SK-N-SH (cell line): ENCODE data around the gene CCT6A. TPM values are rescaled to one million over a fixed set of nuclear protein-coding genes. Genes with fewer than 3 reads are reported as not detected.

Experiments used
- CTCF ChIA-PET: fragments of 300-600, 350-600 bp; formaldehyde crosslinking; extraction: SDS; loops from one replicate; lab custom pipeline; 2021; lab: Yijun Ruan, JAX
- POLR2A ChIA-PET: fragments of 350-600 bp; sonication (Branson Sonifier 250); formaldehyde crosslinking; extraction: SDS; loops from one replicate; lab custom pipeline; 2020; ENCODE audit warnings: antibody characterized with exemption, inconsistent platforms; lab: Yijun Ruan, JAX
- DNase-seq: peaks from one replicate; pipeline ENCODE4 v3.0.0; 2012
- H2AFZ ChIP-seq: fragments of 200-600 bp; sonication (generic); 2 replicates; pipeline ENCODE4 v1.8.1; 2016; ENCODE audit warnings: antibody characterized with exemption, mild to moderate bottlenecking, low read depth
- H3F3A ChIP-seq: fragments of 200-600 bp; sonication (generic); replicated peaks from 2 replicates; pipeline ENCODE3; 2016; ENCODE audit warnings: antibody characterized with exemption, mild to moderate bottlenecking; ENCODE audit not compliant: insufficient read depth
- H3K27ac ChIP-seq, 2 experiments: fragments of 200-500 bp in 1 of 2; fragments of 200-600 bp in 1 of 2; sonication (Bioruptor generic) in 1 of 2; sonication (generic), shearing (Covaris generic) in 1 of 2; 2 replicates each; pipeline versions ENCODE4 v1.5.1 to v1.6.1; 2014 to 2016; ENCODE audit warnings: low read depth in 2 of 2, inconsistent platforms in 1 of 2, low read length in 1 of 2, mild to moderate bottlenecking in 1 of 2, mixed read lengths in 1 of 2
- H3K27me3 ChIP-seq: fragments of 200-600 bp; sonication (generic), shearing (Covaris generic); 2 replicates; pipeline ENCODE4 v1.6.1; 2016; ENCODE audit warnings: mixed run types; ENCODE audit not compliant: insufficient read depth
- H3K36me3 ChIP-seq, 2 experiments: fragments of 200-500 bp in 1 of 2; fragments of 200-600 bp in 1 of 2; sonication (Bioruptor generic) in 1 of 2; sonication (generic) in 1 of 2; replicated peaks in 1 of 2; 2 replicates each; pipeline versions ENCODE3 to v1.5.1; 2014 to 2016; ENCODE audit warnings: low read length in 1 of 2, mild to moderate bottlenecking in 1 of 2; ENCODE audit not compliant: insufficient read depth in 2 of 2, control insufficient read depth in 1 of 2
- H3K4me1 ChIP-seq, 2 experiments: fragments of 200-500 bp in 1 of 2; fragments of 200-600 bp in 1 of 2; sonication (Bioruptor generic) in 1 of 2; sonication (generic), shearing (Covaris generic) in 1 of 2; 2 replicates each; pipeline versions ENCODE4 v1.5.1 to v1.6.1; 2014 to 2016; ENCODE audit warnings: low read depth in 1 of 2, low read length in 1 of 2, mixed run types in 1 of 2; ENCODE audit not compliant: insufficient read depth in 2 of 2, control insufficient read depth in 1 of 2
- H3K4me2 ChIP-seq: fragments of 200-600 bp; sonication (generic), shearing (Covaris generic); 2 replicates; pipeline ENCODE4 v1.6.1; 2017; ENCODE audit warnings: mixed run types
- H3K4me3 ChIP-seq, 2 experiments: fragments of 200-500 bp in 1 of 2; fragments of 200-600 bp in 1 of 2; sonication (Bioruptor generic) in 1 of 2; sonication (generic), shearing (Covaris generic) in 1 of 2; 2 replicates each; pipeline versions ENCODE4 v1.5.1 to v1.8.1; 2014 to 2016; ENCODE audit warnings: low read depth in 2 of 2, inconsistent platforms in 1 of 2, low read length in 1 of 2, mild to moderate bottlenecking in 1 of 2, mixed read lengths in 1 of 2, moderate library complexity in 1 of 2
- H3K79me2 ChIP-seq: fragments of 200-600 bp; sonication (generic); 2 replicates; pipeline ENCODE4 v1.8.1; 2017; ENCODE audit warnings: mild to moderate bottlenecking; ENCODE audit not compliant: insufficient read depth
- H3K9ac ChIP-seq: fragments of 200-600 bp; sonication (generic); 2 replicates; pipeline ENCODE4 v1.6.1; 2017; ENCODE audit warnings: mixed run types
- H3K9me2 ChIP-seq: fragments of 200-600 bp; sonication (generic); 2 replicates; pipeline ENCODE4 v1.6.1; 2017; ENCODE audit warnings: mixed run types
- H3K9me3 ChIP-seq: fragments of 200-600 bp; sonication (generic); 2 replicates; pipeline ENCODE4 v1.6.1; 2017; ENCODE audit warnings: mixed run types, mild to moderate bottlenecking, moderate library complexity
- H4K20me1 ChIP-seq: fragments of 200-600 bp; sonication (generic); 2 replicates; pipeline ENCODE4 v1.6.1; 2017; ENCODE audit warnings: mild to moderate bottlenecking, mixed run types; ENCODE audit not compliant: insufficient read depth
- ELF1 ChIP-seq: IDR thresholded peaks from 2 replicates; pipeline ENCODE4 v1.4.0; 2012
- EZH2phosphoT487 ChIP-seq: fragments of 200-600 bp; sonication (generic); IDR thresholded peaks from 2 replicates; pipeline ENCODE4 v1.6.1; 2017; ENCODE audit warnings: low read depth, mixed run types, mild to moderate bottlenecking, antibody characterized with exemption, moderate library complexity, borderline replicate concordance
- FOXJ3 ChIP-seq: sonication (generic); formaldehyde crosslinking; IDR thresholded peaks from 2 replicates; pipeline ENCODE4 v1.5.1; 2020; ENCODE audit warnings: mild to moderate bottlenecking, missing genetic modification reagents
- GABPA ChIP-seq: IDR thresholded peaks from 2 replicates; pipeline ENCODE4 v1.4.0; 2012; ENCODE audit warnings: low read depth, mild to moderate bottlenecking
- JUND ChIP-seq: IDR thresholded peaks from 2 replicates; pipeline ENCODE4 v1.4.0; 2012
- MEF2A ChIP-seq: IDR thresholded peaks from 2 replicates; pipeline ENCODE4 v1.4.0; 2012; ENCODE audit warnings: low read depth, borderline replicate concordance
- MXI1 ChIP-seq: IDR thresholded peaks from 2 replicates; pipeline ENCODE4 v1.6.1; 2012; ENCODE audit warnings: mild to moderate bottlenecking, low read depth, low read length, improper control_type of control experiment
- NRF1 ChIP-seq: IDR thresholded peaks from 2 replicates; pipeline ENCODE4 v1.6.1; 2012; ENCODE audit warnings: low read depth, mild to moderate bottlenecking, low read length
- POLR2AphosphoS5 ChIP-seq: IDR thresholded peaks from 2 replicates; pipeline ENCODE4 v1.6.1; 2012; ENCODE audit warnings: low read depth, low read length
- RAD21 ChIP-seq: IDR thresholded peaks from 2 replicates; pipeline ENCODE4 v1.6.1; 2012; ENCODE audit warnings: mild to moderate bottlenecking, low read length
- RCOR1 ChIP-seq: fragments of 150-350 bp; IDR thresholded peaks from 2 replicates; pipeline ENCODE4 v1.6.1; 2017; ENCODE audit warnings: antibody characterized with exemption, low read length
- RXRA ChIP-seq: IDR thresholded peaks from 2 replicates; pipeline ENCODE4 v1.4.0; 2012; ENCODE audit warnings: low read depth, mild to moderate bottlenecking, borderline replicate concordance
- SIN3A ChIP-seq: IDR thresholded peaks from 2 replicates; pipeline ENCODE4 v1.6.1; 2012; ENCODE audit warnings: low read depth, mild to moderate bottlenecking, low read length, moderate library complexity, borderline replicate concordance
- TEAD4 ChIP-seq: IDR thresholded peaks from 2 replicates; pipeline ENCODE4 v1.4.0; 2012; ENCODE audit warnings: mild to moderate bottlenecking, borderline replicate concordance; ENCODE audit not compliant: insufficient read depth
- YY1 ChIP-seq: IDR thresholded peaks from 2 replicates; pipeline ENCODE4 v1.4.0; 2012; ENCODE audit warnings: low read depth, mild to moderate bottlenecking
- WGBS: methylation state at CpG from one replicate; pipeline ENCODE4 v1.1.6; 2017; ENCODE audit warnings: low lambda C conversion rate; 5-methylcytosine and 5-hydroxymethylcytosine counted together
- polyA plus RNA-seq, 3 experiments: library from polyadenylated mRNA; depleted of rRNA; stranded (reverse); fragments of >200 nt; gene quantifications; 2 replicates each; pipeline ENCODE4 v1.2.3, GENCODE V29; 2012
- TF ChIP-seq, protein P1 (sequence below): fragments of 200-600 bp; sonication (generic); IDR thresholded peaks from 2 replicates; pipeline ENCODE4 v1.6.1; 2017; ENCODE audit warnings: antibody characterized with exemption, mild to moderate bottlenecking, moderate library complexity
- TF ChIP-seq, protein P2 (sequence below): IDR thresholded peaks from 2 replicates; pipeline ENCODE4 v1.4.0; 2012; ENCODE audit warnings: low read depth
- TF ChIP-seq, protein P3 (sequence below): IDR thresholded peaks from 2 replicates; pipeline ENCODE4; 2012
- TF ChIP-seq, protein P4 (sequence below): IDR thresholded peaks from 2 replicates; pipeline ENCODE4 v1.4.0; 2012; ENCODE audit warnings: low read depth, borderline replicate concordance
- TF ChIP-seq, protein P5 (sequence below): IDR thresholded peaks from 2 replicates; pipeline ENCODE4 v1.6.1; 2012; ENCODE audit warnings: mild to moderate bottlenecking, low read depth, low read length, moderate library complexity

CCT6A gene
- polyA plus RNA-seq, 1 of the 3 experiments (the other 2 are of a cell fraction): 221 TPM

DNA sequence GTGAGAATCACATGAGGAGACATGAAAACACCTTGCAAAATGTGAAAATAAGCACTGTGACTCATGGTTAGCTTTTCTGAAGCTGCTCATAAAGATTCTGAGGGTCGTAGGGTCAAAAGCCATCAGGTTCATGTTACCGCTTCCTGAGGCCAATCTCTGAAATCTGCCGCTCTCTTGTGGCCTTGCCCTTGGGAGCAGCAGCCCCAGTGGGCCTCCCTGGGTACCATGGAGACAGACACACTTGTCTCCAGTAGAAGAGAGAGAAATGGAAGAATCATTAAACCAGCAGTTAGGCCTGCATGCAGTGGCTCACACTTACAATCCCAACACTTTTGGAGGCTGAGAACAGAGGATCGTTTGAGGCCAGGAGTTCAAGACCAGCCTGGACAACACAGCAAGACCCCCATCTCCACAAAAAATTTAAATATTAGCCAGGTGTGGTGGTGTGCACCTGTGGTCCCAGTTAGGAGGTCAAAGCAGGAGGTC lies 44.4 kb upstream of the CCT6A start:
- Histone ChIP-seq H4K20me1 (no peaks in the 10 kb centered on the region), H3K4me2 (no peak overlapping the region), H3K27ac (no peak overlapping the region), H3K79me2 (no peaks in the 10 kb centered on the region), H3K27me3 (no peaks in the 10 kb centered on the region), H3K9ac (no peak overlapping the region), H3K4me1 (no peaks in the 10 kb centered on the region), H3K36me3 (peaks cover 3 to 8% of the 10 kb centered on the region in 2 experiments), H3K9me3 (no peaks in the 10 kb centered on the region), H3K9me2 (no peaks in the 10 kb centered on the region), H3K4me3 (no peak overlapping the region), H2AFZ (no peak overlapping the region), H3F3A (peaks cover 2% of the 10 kb centered on the region)
- 92% methylated on average over 4 of the region's 4 CpGs for WGBS
- ChIA-PET POLR2A (interaction anchor here (0.8 kb wide), 1 partner anchor 58 kb away, joined by 4 read pairs; no protein-coding TSS in a partner anchor), CTCF (interaction anchor here (0.9 to 6.9 kb wide), 9 partner anchors 13 to 366 kb away, joined by 3 to 67 read pairs (median 6); partner anchors contain the start of genes NIPSNAP2 and PSPH)
- DNase-seq: no peak
- no peak for TF ChIP-seq RXRA
- TF ChIP-seq, protein P1, sequence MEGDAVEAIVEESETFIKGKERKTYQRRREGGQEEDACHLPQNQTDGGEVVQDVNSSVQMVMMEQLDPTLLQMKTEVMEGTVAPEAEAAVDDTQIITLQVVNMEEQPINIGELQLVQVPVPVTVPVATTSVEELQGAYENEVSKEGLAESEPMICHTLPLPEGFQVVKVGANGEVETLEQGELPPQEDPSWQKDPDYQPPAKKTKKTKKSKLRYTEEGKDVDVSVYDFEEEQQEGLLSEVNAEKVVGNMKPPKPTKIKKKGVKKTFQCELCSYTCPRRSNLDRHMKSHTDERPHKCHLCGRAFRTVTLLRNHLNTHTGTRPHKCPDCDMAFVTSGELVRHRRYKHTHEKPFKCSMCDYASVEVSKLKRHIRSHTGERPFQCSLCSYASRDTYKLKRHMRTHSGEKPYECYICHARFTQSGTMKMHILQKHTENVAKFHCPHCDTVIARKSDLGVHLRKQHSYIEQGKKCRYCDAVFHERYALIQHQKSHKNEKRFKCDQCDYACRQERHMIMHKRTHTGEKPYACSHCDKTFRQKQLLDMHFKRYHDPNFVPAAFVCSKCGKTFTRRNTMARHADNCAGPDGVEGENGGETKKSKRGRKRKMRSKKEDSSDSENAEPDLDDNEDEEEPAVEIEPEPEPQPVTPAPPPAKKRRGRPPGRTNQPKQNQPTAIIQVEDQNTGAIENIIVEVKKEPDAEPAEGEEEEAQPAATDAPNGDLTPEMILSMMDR: no peak
- TF ChIP-seq ELF1: no peak
- TF ChIP-seq RCOR1: no peak
- TF ChIP-seq GABPA: no peak
- TF ChIP-seq, protein P2, sequence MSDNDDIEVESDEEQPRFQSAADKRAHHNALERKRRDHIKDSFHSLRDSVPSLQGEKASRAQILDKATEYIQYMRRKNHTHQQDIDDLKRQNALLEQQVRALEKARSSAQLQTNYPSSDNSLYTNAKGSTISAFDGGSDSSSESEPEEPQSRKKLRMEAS: no peak
- TF ChIP-seq JUND: no peak
- TF ChIP-seq, protein P3, sequence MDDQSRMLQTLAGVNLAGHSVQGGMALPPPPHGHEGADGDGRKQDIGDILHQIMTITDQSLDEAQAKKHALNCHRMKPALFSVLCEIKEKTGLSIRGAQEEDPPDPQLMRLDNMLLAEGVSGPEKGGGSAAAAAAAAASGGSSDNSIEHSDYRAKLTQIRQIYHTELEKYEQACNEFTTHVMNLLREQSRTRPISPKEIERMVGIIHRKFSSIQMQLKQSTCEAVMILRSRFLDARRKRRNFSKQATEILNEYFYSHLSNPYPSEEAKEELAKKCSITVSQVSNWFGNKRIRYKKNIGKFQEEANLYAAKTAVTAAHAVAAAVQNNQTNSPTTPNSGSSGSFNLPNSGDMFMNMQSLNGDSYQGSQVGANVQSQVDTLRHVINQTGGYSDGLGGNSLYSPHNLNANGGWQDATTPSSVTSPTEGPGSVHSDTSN: no peak
- no peak for TF ChIP-seq FOXJ3 (CRISPR knock-in tag)
- TF ChIP-seq, protein P4, sequence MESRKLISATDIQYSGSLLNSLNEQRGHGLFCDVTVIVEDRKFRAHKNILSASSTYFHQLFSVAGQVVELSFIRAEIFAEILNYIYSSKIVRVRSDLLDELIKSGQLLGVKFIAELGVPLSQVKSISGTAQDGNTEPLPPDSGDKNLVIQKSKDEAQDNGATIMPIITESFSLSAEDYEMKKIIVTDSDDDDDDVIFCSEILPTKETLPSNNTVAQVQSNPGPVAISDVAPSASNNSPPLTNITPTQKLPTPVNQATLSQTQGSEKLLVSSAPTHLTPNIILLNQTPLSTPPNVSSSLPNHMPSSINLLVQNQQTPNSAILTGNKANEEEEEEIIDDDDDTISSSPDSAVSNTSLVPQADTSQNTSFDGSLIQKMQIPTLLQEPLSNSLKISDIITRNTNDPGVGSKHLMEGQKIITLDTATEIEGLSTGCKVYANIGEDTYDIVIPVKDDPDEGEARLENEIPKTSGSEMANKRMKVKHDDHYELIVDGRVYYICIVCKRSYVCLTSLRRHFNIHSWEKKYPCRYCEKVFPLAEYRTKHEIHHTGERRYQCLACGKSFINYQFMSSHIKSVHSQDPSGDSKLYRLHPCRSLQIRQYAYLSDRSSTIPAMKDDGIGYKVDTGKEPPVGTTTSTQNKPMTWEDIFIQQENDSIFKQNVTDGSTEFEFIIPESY: no peak
- no peak for TF ChIP-seq MEF2A
- TF ChIP-seq EZH2phosphoT487: no peak
- TF ChIP-seq POLR2AphosphoS5: no peak
- TF ChIP-seq, protein P5, sequence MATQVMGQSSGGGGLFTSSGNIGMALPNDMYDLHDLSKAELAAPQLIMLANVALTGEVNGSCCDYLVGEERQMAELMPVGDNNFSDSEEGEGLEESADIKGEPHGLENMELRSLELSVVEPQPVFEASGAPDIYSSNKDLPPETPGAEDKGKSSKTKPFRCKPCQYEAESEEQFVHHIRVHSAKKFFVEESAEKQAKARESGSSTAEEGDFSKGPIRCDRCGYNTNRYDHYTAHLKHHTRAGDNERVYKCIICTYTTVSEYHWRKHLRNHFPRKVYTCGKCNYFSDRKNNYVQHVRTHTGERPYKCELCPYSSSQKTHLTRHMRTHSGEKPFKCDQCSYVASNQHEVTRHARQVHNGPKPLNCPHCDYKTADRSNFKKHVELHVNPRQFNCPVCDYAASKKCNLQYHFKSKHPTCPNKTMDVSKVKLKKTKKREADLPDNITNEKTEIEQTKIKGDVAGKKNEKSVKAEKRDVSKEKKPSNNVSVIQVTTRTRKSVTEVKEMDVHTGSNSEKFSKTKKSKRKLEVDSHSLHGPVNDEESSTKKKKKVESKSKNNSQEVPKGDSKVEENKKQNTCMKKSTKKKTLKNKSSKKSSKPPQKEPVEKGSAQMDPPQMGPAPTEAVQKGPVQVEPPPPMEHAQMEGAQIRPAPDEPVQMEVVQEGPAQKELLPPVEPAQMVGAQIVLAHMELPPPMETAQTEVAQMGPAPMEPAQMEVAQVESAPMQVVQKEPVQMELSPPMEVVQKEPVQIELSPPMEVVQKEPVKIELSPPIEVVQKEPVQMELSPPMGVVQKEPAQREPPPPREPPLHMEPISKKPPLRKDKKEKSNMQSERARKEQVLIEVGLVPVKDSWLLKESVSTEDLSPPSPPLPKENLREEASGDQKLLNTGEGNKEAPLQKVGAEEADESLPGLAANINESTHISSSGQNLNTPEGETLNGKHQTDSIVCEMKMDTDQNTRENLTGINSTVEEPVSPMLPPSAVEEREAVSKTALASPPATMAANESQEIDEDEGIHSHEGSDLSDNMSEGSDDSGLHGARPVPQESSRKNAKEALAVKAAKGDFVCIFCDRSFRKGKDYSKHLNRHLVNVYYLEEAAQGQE: no peak
- TF ChIP-seq MXI1: no peak
- no peak for TF ChIP-seq TEAD4
- no peak for TF ChIP-seq NRF1
- no peak for TF ChIP-seq YY1
- no peak for TF ChIP-seq RAD21
- no peak for TF ChIP-seq SIN3A
